ENCODE data around the gene ANKRD63.

DNA sequence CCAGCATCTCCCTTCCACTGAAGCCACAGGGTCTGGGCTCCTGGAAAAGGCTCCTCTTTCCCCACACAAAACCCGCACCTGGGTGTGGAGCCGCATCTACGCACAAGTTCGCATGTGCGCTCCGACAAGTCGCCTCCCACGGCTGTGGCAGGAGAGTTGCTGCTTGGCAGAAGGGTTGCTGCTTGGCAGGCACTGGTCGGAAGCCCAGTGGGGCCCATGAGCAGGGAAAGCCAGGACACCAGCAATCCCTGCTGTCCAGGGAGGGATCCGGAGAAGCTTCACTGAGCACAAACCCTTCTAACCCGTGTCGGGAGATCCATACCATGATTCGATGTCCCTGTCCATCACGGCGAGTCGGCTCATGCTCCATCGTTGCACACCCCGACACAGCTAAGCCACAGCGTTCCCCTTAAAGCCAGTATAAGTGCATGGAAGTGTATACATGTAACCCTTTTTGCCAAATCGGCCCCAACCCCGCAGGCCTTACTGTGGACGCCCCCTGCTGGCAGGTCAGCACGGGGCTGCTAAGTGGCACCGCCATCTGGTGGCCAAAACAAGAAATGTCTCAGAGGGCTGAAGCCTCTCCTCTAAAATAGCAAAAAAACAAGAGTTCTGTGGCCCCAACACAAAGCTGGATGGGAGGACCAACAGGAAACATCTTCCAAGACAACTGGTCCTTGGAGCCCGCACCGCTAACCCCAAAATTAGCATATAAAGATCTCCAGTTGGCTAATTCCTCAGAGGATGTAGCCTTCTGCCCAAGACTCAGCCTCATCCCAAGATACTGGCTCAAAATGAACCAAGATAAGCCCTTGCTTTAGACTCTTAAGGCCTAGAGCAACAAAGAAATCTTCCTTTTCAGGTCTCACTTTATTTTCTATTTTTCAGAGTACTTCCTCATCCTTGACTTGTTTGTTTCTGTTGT, 8.3 kb downstream of the ANKRD63 start:
- TF ChIP-seq POLR2AphosphoS5 (IDR thresholded peaks at IDR 0.05; ENCODE audit: low read depth, low read length), result peak; percentile 59; the same call in 1 of the 2 replicates
- TF ChIP-seq, protein P1, sequence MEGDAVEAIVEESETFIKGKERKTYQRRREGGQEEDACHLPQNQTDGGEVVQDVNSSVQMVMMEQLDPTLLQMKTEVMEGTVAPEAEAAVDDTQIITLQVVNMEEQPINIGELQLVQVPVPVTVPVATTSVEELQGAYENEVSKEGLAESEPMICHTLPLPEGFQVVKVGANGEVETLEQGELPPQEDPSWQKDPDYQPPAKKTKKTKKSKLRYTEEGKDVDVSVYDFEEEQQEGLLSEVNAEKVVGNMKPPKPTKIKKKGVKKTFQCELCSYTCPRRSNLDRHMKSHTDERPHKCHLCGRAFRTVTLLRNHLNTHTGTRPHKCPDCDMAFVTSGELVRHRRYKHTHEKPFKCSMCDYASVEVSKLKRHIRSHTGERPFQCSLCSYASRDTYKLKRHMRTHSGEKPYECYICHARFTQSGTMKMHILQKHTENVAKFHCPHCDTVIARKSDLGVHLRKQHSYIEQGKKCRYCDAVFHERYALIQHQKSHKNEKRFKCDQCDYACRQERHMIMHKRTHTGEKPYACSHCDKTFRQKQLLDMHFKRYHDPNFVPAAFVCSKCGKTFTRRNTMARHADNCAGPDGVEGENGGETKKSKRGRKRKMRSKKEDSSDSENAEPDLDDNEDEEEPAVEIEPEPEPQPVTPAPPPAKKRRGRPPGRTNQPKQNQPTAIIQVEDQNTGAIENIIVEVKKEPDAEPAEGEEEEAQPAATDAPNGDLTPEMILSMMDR (IDR thresholded peaks at IDR 0.05), result peak; percentile 100
- no peak for TF ChIP-seq SIN3A (IDR thresholded peaks at IDR 0.05; ENCODE audit: borderline replicate concordance, insufficient read depth, low read depth, low read length)
